ENCODE measurements around the gene DCAF4. TPM values are rescaled to one million over a fixed set of nuclear protein-coding genes. Genes with fewer than 3 reads are reported as not detected.
A peak's percentile ranks its signal among the peaks of the same experiment; 100 is the strongest.

DCAF4 gene
- total and polyA plus RNA-seq, 8 donors: 11.8 to 27.7 (median 17.5) TPM

DNA sequence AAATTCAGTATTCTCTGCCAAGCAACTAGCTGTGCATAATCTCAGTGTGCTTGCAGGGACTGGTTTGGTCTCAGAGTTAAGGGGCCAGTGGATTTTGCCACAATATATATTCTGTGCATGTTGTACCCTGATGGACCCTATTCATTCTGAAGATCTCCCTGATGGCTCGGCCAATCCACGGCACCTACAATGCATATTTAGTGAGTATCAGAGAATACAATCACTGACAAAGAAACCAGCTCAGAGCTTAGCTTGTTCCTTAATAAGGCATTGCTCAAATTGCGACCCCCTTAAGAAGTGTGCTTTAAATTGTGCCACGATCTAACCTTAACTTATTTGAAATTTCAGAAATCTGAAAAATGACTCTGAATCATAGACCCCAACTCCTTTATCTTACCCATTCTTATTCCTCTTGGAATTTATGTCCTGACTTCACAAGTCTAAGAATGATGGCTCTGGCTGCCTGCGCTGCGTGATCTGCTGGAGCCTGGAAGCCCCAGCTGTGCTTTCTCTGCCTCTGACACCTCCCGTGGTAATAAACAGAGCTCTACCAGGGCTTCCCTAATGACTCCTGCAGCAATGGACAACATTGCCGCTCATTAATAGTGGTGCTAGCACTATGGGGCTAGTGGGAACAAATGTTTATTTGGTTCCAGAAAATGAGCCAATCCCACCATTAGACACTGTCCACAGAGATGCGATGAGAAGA, 9.0 kb upstream of the DCAF4 start:
- H3K9me3 ChIP-seq: no peaks in the 10 kb centered on the region
- peaks cover 0 to 20% of the 10 kb centered on the region in 2 donors for H3K27me3 ChIP-seq
- intact Hi-C loops (cut with DNase I): no loop called here
- no peak overlapping the region for H3K27ac ChIP-seq
- ATAC-seq: no peak
- TF ChIP-seq, protein P1, sequence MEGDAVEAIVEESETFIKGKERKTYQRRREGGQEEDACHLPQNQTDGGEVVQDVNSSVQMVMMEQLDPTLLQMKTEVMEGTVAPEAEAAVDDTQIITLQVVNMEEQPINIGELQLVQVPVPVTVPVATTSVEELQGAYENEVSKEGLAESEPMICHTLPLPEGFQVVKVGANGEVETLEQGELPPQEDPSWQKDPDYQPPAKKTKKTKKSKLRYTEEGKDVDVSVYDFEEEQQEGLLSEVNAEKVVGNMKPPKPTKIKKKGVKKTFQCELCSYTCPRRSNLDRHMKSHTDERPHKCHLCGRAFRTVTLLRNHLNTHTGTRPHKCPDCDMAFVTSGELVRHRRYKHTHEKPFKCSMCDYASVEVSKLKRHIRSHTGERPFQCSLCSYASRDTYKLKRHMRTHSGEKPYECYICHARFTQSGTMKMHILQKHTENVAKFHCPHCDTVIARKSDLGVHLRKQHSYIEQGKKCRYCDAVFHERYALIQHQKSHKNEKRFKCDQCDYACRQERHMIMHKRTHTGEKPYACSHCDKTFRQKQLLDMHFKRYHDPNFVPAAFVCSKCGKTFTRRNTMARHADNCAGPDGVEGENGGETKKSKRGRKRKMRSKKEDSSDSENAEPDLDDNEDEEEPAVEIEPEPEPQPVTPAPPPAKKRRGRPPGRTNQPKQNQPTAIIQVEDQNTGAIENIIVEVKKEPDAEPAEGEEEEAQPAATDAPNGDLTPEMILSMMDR (IDR thresholded peaks at IDR 0.05): no peak
- H3K4me1 ChIP-seq: no peaks in the 10 kb centered on the region
- peak in 2 of 4 donors; percentile 25 to 54 for DNase-seq
- H3K36me3 ChIP-seq: no peaks in the 10 kb centered on the region
- no peak overlapping the region for H3K4me3 ChIP-seq

- no peaks in the 10 kb centered on the region for H3K9me3 ChIP-seq
- TF ChIP-seq, protein P1 (IDR thresholded peaks at IDR 0.05): no peak
- H3K27ac ChIP-seq: no peak overlapping the region
- ATAC-seq (no peak), DNase-seq (no peak)
- no peaks in the 10 kb centered on the region for H3K36me3 ChIP-seq
- H3K4me1 ChIP-seq: no peaks in the 10 kb centered on the region
- intact Hi-C loops (cut with DNase I): no loop called here
- no peak overlapping the region for H3K4me3 ChIP-seq
- H3K27me3 ChIP-seq: peaks cover 0 to 20% of the 10 kb centered on the region in 2 donors
These were observed 6.3 kb upstream of the DCAF4 start for GRCh38 chr14:72920008-72920407.

- DNase-seq: no peak
These were observed 4.9 kb upstream of the DCAF4 start for GRCh38 chr14:72921396-72921795.

GRCh38 chr14:72924337-72924736, 1.9 kb upstream of the DCAF4 start:
- intact Hi-C loops (cut with DNase I): no loop called here
- ATAC-seq: no peak
- H3K4me1 ChIP-seq: peaks cover 0 to 18% of the 10 kb centered on the region in 2 donors
- peak in 2 of 4 donors; percentile 49 to 52 for DNase-seq
- TF ChIP-seq, protein P1 (IDR thresholded peaks at IDR 0.05): no peak
- no peak overlapping the region for H3K27ac ChIP-seq
- no peaks in the 10 kb centered on the region for H3K36me3 ChIP-seq
- H3K9me3 ChIP-seq: no peaks in the 10 kb centered on the region
- H3K4me3 ChIP-seq: no peak overlapping the region
- H3K27me3 ChIP-seq: peaks cover 0 to 4% of the 10 kb centered on the region in 2 donors

More at GRCh38 chr14:72921396-72921795, 4.9 kb upstream of the DCAF4 start:
- no peak for ATAC-seq
- no peaks in the 10 kb centered on the region for H3K36me3 ChIP-seq
- peaks cover 0 to 20% of the 10 kb centered on the region in 2 donors for H3K27me3 ChIP-seq
- H3K27ac ChIP-seq: no peak overlapping the region
- intact Hi-C loops (cut with DNase I): no loop called here
- H3K9me3 ChIP-seq: no peaks in the 10 kb centered on the region
- H3K4me1 ChIP-seq: peaks cover 0 to 4% of the 10 kb centered on the region in 2 donors
- TF ChIP-seq, protein P1 (IDR thresholded peaks at IDR 0.05): no peak
- H3K4me3 ChIP-seq: no peak overlapping the region

- TF ChIP-seq, protein P1 (IDR thresholded peaks at IDR 0.05): no peak
- DNase-seq (peak in 1 of 4 donors; percentile 54), ATAC-seq (no peak)
- peak overlapping the region in 1 of 2 donors; percentile 79 for H3K27ac ChIP-seq
- intact Hi-C loops (cut with DNase I): no loop called here
- H3K36me3 ChIP-seq: no peaks in the 10 kb centered on the region
- no peaks in the 10 kb centered on the region for H3K27me3 ChIP-seq
- peaks cover 0 to 18% of the 10 kb centered on the region in 2 donors for H3K4me1 ChIP-seq
- H3K4me3 ChIP-seq: peak overlapping the region in 1 of 2 donors; percentile 75
- no peaks in the 10 kb centered on the region for H3K9me3 ChIP-seq
These were observed 999 bp upstream of the DCAF4 start for GRCh38 chr14:72925171-72925759.

All from left lung (tissue), 10 donors.